H9 (cell line): ENCODE data around the gene HLF. TPM values are rescaled to one million over a fixed set of nuclear protein-coding genes. Genes with fewer than 3 reads are reported as not detected.
A peak's percentile ranks its signal among the peaks of the same experiment; 100 is the strongest.

Experiments used
- DNase-seq: peaks from one replicate; pipeline ENCODE4 v3.0.0-alpha.2; 2017
- H2AFZ ChIP-seq: one replicate; pipeline ENCODE4 v1.6.1; 2013; ENCODE audit warnings: mild to moderate bottlenecking, low read length, control low read depth, moderate library complexity
- H2AK5ac ChIP-seq: 2 replicates; pipeline ENCODE4 v1.6.1; 2013; ENCODE audit warnings: low read length, control low read depth, mixed read lengths; ENCODE audit not compliant: insufficient read length
- H2BK120ac ChIP-seq: one replicate; pipeline ENCODE4 v1.6.1; 2013; ENCODE audit warnings: low read depth, mild to moderate bottlenecking, low read length, control low read depth, inconsistent platforms; ENCODE audit not compliant: poor library complexity, severe bottlenecking
- H2BK12ac ChIP-seq: 2 replicates; pipeline ENCODE4 v1.6.1; 2013; ENCODE audit warnings: low read length, control low read depth, mixed read lengths, low read depth; ENCODE audit not compliant: insufficient read length
- H2BK15ac ChIP-seq: 2 replicates; pipeline ENCODE4 v1.6.1; 2013; ENCODE audit warnings: low read depth, low read length, control low read depth
- H2BK20ac ChIP-seq: one replicate; pipeline ENCODE4 v1.6.1; 2013; ENCODE audit warnings: low read depth, mild to moderate bottlenecking, low read length, control low read depth, inconsistent platforms; ENCODE audit not compliant: poor library complexity, severe bottlenecking
- H2BK5ac ChIP-seq: 2 replicates; pipeline ENCODE4 v1.6.1; 2013; ENCODE audit warnings: low read length, control low read depth, mixed read lengths; ENCODE audit not compliant: insufficient read length
- H3K14ac ChIP-seq: 2 replicates; pipeline ENCODE4 v1.6.1; 2013; ENCODE audit warnings: low read length, control low read depth; ENCODE audit not compliant: insufficient read depth
- H3K18ac ChIP-seq: 2 replicates; pipeline ENCODE4 v1.6.1; 2013; ENCODE audit warnings: low read depth, mild to moderate bottlenecking, mixed read lengths, low read length, control low read depth; ENCODE audit not compliant: insufficient read length
- H3K23ac ChIP-seq: 2 replicates; pipeline ENCODE4 v1.6.1; 2013; ENCODE audit warnings: low read length, control low read depth, mixed read lengths, low read depth; ENCODE audit not compliant: insufficient read length
- H3K23me2 ChIP-seq: 2 replicates; pipeline ENCODE4 v1.6.1; 2013; ENCODE audit warnings: low read depth, mild to moderate bottlenecking, mixed read lengths, low read length, control low read depth; ENCODE audit not compliant: insufficient read length, poor library complexity, severe bottlenecking
- H3K27ac ChIP-seq: 2 replicates; pipeline ENCODE4 v1.5.1; 2013; ENCODE audit warnings: low read length, control low read depth, mixed read lengths, low read depth; ENCODE audit not compliant: insufficient read length
- H3K27me3 ChIP-seq: 2 replicates; pipeline ENCODE4 v1.6.1; 2013; ENCODE audit warnings: low read length, control low read depth, inconsistent platforms; ENCODE audit not compliant: insufficient read depth
- H3K4ac ChIP-seq: 2 replicates; pipeline ENCODE4 v1.6.1; 2013; ENCODE audit warnings: low read depth, mild to moderate bottlenecking, control low read depth, inconsistent platforms, low read length, moderate library complexity
- H3K4me1 ChIP-seq: 2 replicates; pipeline ENCODE4 v1.6.1; 2013; ENCODE audit warnings: low read length, control low read depth, inconsistent platforms; ENCODE audit not compliant: insufficient read depth
- H3K4me2 ChIP-seq: 2 replicates; pipeline ENCODE4 v1.6.1; 2013; ENCODE audit warnings: low read length, control low read depth, mixed read lengths; ENCODE audit not compliant: insufficient read length, insufficient read depth
- H3K56ac ChIP-seq: 2 replicates; pipeline ENCODE4 v1.6.1; 2013; ENCODE audit warnings: low read depth, mild to moderate bottlenecking, mixed read lengths, low read length, control low read depth; ENCODE audit not compliant: insufficient read length
- H3K79me1 ChIP-seq: 2 replicates; pipeline ENCODE4 v1.6.1; 2013; ENCODE audit warnings: low read depth, mild to moderate bottlenecking, moderate library complexity, low read length, control low read depth, inconsistent platforms; ENCODE audit not compliant: insufficient read depth, poor library complexity, severe bottlenecking
- H3K79me2 ChIP-seq: 2 replicates; pipeline ENCODE4 v1.6.1; 2013; ENCODE audit warnings: low read length, control low read depth, inconsistent platforms; ENCODE audit not compliant: insufficient read depth
- H3K9ac ChIP-seq: 2 replicates; pipeline ENCODE4 v1.6.1; 2013; ENCODE audit warnings: low read length, control low read depth, mixed read lengths; ENCODE audit not compliant: insufficient read length; ENCODE audit errors: extremely low read depth
- H3K9me3 ChIP-seq: one replicate; pipeline ENCODE4 v1.6.1; 2013; ENCODE audit warnings: low read depth, low read length, inconsistent platforms; ENCODE audit not compliant: control insufficient read depth
- H3T11ph ChIP-seq: one replicate; pipeline ENCODE4 v1.6.1; 2013; ENCODE audit warnings: mild to moderate bottlenecking, low read length, control low read depth, inconsistent platforms
- H4K20me1 ChIP-seq: one replicate; pipeline ENCODE4 v1.6.1; 2013; ENCODE audit not compliant: control insufficient read depth, insufficient read length, insufficient read depth
- H4K5ac ChIP-seq: 2 replicates; pipeline ENCODE4 v1.6.1; 2013; ENCODE audit warnings: low read depth, mild to moderate bottlenecking, mixed read lengths, low read length, control low read depth; ENCODE audit not compliant: insufficient read length
- H4K8ac ChIP-seq: replicated peaks from 2 replicates; pipeline ENCODE4 v1.6.1; 2013; ENCODE audit warnings: low read length, control low read depth, mixed read lengths, low read depth; ENCODE audit not compliant: insufficient read length
- H4K91ac ChIP-seq: 2 replicates; pipeline ENCODE4 v1.6.1; 2013; ENCODE audit warnings: low read depth, mild to moderate bottlenecking, moderate library complexity, mixed read lengths, low read length, control low read depth; ENCODE audit not compliant: insufficient read length
- H3K27ac Mint-ChIP-seq, 3 experiments: 2 replicates in 2 of 3; 3 replicates in 1 of 3; pipeline ENCODE4 v1.8.0; 2020 to 2021; ENCODE audit warnings: mixed read lengths in 3 of 3, mild to moderate bottlenecking in 1 of 3, moderate library complexity in 1 of 3
- H3K27me3 Mint-ChIP-seq: 2 replicates; pipeline ENCODE4 v1.8.0; 2021; ENCODE audit warnings: low read depth, mild to moderate bottlenecking, moderate library complexity, mixed read lengths
- H3K36me3 Mint-ChIP-seq, 3 experiments: 2 replicates in 2 of 3; 3 replicates in 1 of 3; pipeline ENCODE4 v1.8.0; 2020 to 2021; ENCODE audit warnings: low read depth in 3 of 3, mixed read lengths in 3 of 3; ENCODE audit not compliant: insufficient read depth in 1 of 3
- H3K4me1 Mint-ChIP-seq, 2 experiments: 2 replicates each; pipeline ENCODE4 v1.8.0; 2020; ENCODE audit warnings: mixed read lengths in 2 of 2
- H3K4me3 Mint-ChIP-seq, 2 experiments: 2 replicates in 1 of 2; 3 replicates in 1 of 2; pipeline ENCODE4 v1.8.0; 2020 to 2021; ENCODE audit warnings: mild to moderate bottlenecking in 2 of 2, mixed read lengths in 2 of 2, moderate library complexity in 1 of 2
- H3K9me3 Mint-ChIP-seq, 2 experiments: 2 replicates in 1 of 2; 3 replicates in 1 of 2; pipeline ENCODE4 v1.8.0; 2020; ENCODE audit warnings: mild to moderate bottlenecking in 2 of 2, mixed read lengths in 2 of 2, moderate library complexity in 1 of 2
- WGBS: extraction: QIAGEN DNeasy Blood & Tissue Kit; methylation state at CpG from one replicate; pipeline ENCODE4 v1.1.7; 2013; ENCODE audit warnings: missing lambda C conversion rate, low lambda C conversion rate, mixed read lengths; ENCODE audit not compliant: insufficient read length; ENCODE audit errors: extremely low coverage; 5-methylcytosine and 5-hydroxymethylcytosine counted together
- total RNA-seq: library from RNA; stranded (reverse); gene quantifications from 2 replicates; pipeline ENCODE4 v1.2.1, GENCODE V29; 2021
- TF ChIP-seq, protein P1 (sequence below): fragments of 200-600 bp; sonication (generic); conservative IDR thresholded peaks from 3 replicates; pipeline ENCODE4 v1.8.0; 2021; ENCODE audit warnings: antibody characterized with exemption, mild to moderate bottlenecking

The HLF gene
- total RNA-seq, 1 experiment from 2014 or later: 0.17 TPM

DNA sequence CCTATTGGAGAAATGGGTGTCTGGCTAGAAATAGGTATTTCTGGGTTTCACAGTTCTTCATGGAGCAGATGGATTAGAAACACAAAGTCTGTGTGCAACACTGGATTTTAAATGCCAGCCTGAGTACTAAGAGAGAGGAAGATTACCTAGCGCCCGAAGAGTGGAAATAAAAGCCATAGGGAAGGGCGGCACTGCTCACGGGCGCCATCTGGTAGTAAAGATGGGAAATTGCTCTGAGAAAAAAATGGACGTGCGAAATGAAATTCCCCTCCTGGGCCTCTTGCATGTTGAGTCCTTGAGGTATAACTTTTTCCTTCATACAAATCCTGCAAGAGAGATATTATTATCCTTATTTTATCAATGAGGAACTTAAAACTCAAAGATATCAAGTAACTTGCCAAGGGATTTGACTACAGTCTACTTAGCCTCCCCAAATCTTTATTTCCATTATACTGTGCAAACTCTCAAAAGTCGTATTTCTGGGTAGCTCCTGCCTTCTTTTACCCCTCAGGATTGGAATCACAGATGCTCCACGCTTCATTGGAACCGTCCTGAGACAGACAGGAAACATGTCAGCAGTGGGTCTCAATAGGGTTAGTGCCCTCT is 84.1 kb downstream of the HLF start:
- Mint-ChIP-seq H3K4me3 (no peak overlapping the region), H3K4me1 (peaks cover 16 to 22% of the 10 kb centered on the region in 2 experiments), H3K27me3 (peaks cover 3% of the 10 kb centered on the region; the same call in 1 of the 2 replicates), H3K27ac (no peak overlapping the region), H3K9me3 (peaks cover 9 to 12% of the 10 kb centered on the region in 2 experiments; a peak in 4 of 5 replicates), H3K36me3 (peaks cover 0 to 9% (median 4%) of the 10 kb centered on the region in 3 experiments; a peak in 6 of 7 replicates)
- Histone ChIP-seq H3K23ac (no peak overlapping the region), H3K79me2 (no peaks in the 10 kb centered on the region), H2BK12ac (no peak overlapping the region), H3K4me1 (no peaks in the 10 kb centered on the region), H4K8ac (no peak overlapping the region), H2BK120ac (no peak overlapping the region), H2BK5ac (no peak overlapping the region), H3K27ac (no peak overlapping the region), H3K4ac (no peak overlapping the region), H4K20me1 (no peaks in the 10 kb centered on the region), H3K4me2 (no peak overlapping the region), H4K5ac (no peak overlapping the region), H3K14ac (no peak overlapping the region), H3K9me3 (no peaks in the 10 kb centered on the region), H2BK15ac (no peak overlapping the region), H3K23me2 (no peaks in the 10 kb centered on the region), H3T11ph (no peak overlapping the region), H3K56ac (no peak overlapping the region), H3K27me3 (no peaks in the 10 kb centered on the region), H2AFZ (no peak overlapping the region), H2AK5ac (no peak overlapping the region), H4K91ac (no peak overlapping the region), H3K18ac (no peak overlapping the region), H3K9ac (no peak overlapping the region), H2BK20ac (no peak overlapping the region), H3K79me1 (no peaks in the 10 kb centered on the region)
- peak; percentile 58 for DNase-seq
- no CpG with 5 or more reads among the region's 10 CpGs for WGBS
- TF ChIP-seq, protein P1, sequence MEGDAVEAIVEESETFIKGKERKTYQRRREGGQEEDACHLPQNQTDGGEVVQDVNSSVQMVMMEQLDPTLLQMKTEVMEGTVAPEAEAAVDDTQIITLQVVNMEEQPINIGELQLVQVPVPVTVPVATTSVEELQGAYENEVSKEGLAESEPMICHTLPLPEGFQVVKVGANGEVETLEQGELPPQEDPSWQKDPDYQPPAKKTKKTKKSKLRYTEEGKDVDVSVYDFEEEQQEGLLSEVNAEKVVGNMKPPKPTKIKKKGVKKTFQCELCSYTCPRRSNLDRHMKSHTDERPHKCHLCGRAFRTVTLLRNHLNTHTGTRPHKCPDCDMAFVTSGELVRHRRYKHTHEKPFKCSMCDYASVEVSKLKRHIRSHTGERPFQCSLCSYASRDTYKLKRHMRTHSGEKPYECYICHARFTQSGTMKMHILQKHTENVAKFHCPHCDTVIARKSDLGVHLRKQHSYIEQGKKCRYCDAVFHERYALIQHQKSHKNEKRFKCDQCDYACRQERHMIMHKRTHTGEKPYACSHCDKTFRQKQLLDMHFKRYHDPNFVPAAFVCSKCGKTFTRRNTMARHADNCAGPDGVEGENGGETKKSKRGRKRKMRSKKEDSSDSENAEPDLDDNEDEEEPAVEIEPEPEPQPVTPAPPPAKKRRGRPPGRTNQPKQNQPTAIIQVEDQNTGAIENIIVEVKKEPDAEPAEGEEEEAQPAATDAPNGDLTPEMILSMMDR: peak; percentile 84
